GM18508 (cell line): ENCODE data around the gene MTUS2.
"Not testable (repeated sequence)": the region's sequence is repeated elsewhere in the genome, so short reads cannot be mapped to it uniquely, and the experiment has no call there.

Experiments
- ATAC-seq: cut with Tn5 transposase; IDR thresholded peaks from one replicate; pipeline ENCODE4 v1.9.1; 2021; ENCODE audit warnings: moderate number of reproducible peaks; ENCODE audit not compliant: insufficient read depth, unreplicated experiment

MTUS2 gene

GRCh38 chr13:28955264-28955966, 135.3 kb downstream of the MTUS2 start:
- no peak for ATAC-seq

GRCh38 chr13:28958018-28958417, 137.9 kb downstream of the MTUS2 start:
- ATAC-seq: no peak

GRCh38 chr13:28958441-28958840, 138.3 kb downstream of the MTUS2 start:
- ATAC-seq: no peak

GRCh38 chr13:28964052-28964451, 143.9 kb downstream of the MTUS2 start:
- ATAC-seq: no peak

- no peak for ATAC-seq
These were observed 144.7 kb downstream of the MTUS2 start for GRCh38 chr13:28964803-28965202.

GRCh38 chr13:28967029-28967915, 147.1 kb downstream of the MTUS2 start:
- ATAC-seq: no peak

- no peak for ATAC-seq
These were observed 156.1 kb downstream of the MTUS2 start for GRCh38 chr13:28976195-28976594.

- ATAC-seq: no peak
These were observed 156.5 kb downstream of the MTUS2 start for GRCh38 chr13:28976636-28977035.

- no peak for ATAC-seq
These were observed 158.4 kb downstream of the MTUS2 start for GRCh38 chr13:28978574-28978973.

GRCh38 chr13:28981530-28981929, 161.4 kb downstream of the MTUS2 start:
- no peak for ATAC-seq

- no peak for ATAC-seq
These were observed 163.5 kb downstream of the MTUS2 start for GRCh38 chr13:28983641-28984040.

GRCh38 chr13:28984326-28984725, 164.2 kb downstream of the MTUS2 start:
- ATAC-seq: no peak

- ATAC-seq: no peak
These were observed 164.7 kb downstream of the MTUS2 start for GRCh38 chr13:28984825-28985224.

GRCh38 chr13:28990378-28990777, 170.2 kb downstream of the MTUS2 start:
- ATAC-seq: not testable (repeated sequence)

- no peak for ATAC-seq
These were observed 171.6 kb downstream of the MTUS2 start for GRCh38 chr13:28991764-28992163.

- no peak for ATAC-seq
These were observed 180.7 kb downstream of the MTUS2 start for GRCh38 chr13:29000826-29001225.

- ATAC-seq: no peak
These were observed 185.1 kb downstream of the MTUS2 start for GRCh38 chr13:29005035-29005762.

- no peak for ATAC-seq
These were observed 185.6 kb downstream of the MTUS2 start for GRCh38 chr13:29005763-29006120.

GRCh38 chr13:29006359-29006850, 186.3 kb downstream of the MTUS2 start:
- ATAC-seq: no peak

GRCh38 chr13:29008296-29008695, 188.2 kb downstream of the MTUS2 start:
- no peak for ATAC-seq

GRCh38 chr13:29020314-29020713, 200.2 kb downstream of the MTUS2 start:
- ATAC-seq: no peak
